HEK293T (cell line): ENCODE data around the gene TEKT5.

Experiments
- ELF4 ChIP-seq: fragments of 450-650 bp; IDR thresholded peaks from 2 replicates; pipeline ENCODE4 v1.6.1; 2017; ENCODE audit warnings: antibody characterized with exemption
- FOXA1 ChIP-seq: fragments of 450-650 bp; IDR thresholded peaks from 2 replicates; pipeline ENCODE4 v1.6.1; 2016; ENCODE audit warnings: mild to moderate bottlenecking
- FOXK2 ChIP-seq: fragments of 450-650 bp; IDR thresholded peaks from 2 replicates; pipeline ENCODE4 v1.6.1; 2016; ENCODE audit warnings: mild to moderate bottlenecking
- FOXM1 ChIP-seq: fragments of 450-650 bp; IDR thresholded peaks from 2 replicates; pipeline ENCODE4 v1.6.1; 2017; ENCODE audit warnings: mild to moderate bottlenecking, borderline replicate concordance
- SP1 ChIP-seq: fragments of 450-650 bp; IDR thresholded peaks from 2 replicates; pipeline ENCODE4 v1.6.1; 2017
- SUZ12 ChIP-seq: fragments of 450-650 bp; IDR thresholded peaks from 2 replicates; pipeline ENCODE4 v1.6.1; 2016; ENCODE audit warnings: mild to moderate bottlenecking
- TARDBP ChIP-seq: fragments of 450-650 bp; IDR thresholded peaks from 2 replicates; pipeline ENCODE4 v1.6.1; 2016

- TF ChIP-seq ELF4 (no peak), FOXM1 (no peak), SP1 (no peak), TARDBP (no peak), FOXK2 (no peak), SUZ12 (no peak), FOXA1 (no peak)
Measured at GRCh38 chr16:10590342-10590741, 104.4 kb downstream of the TEKT5 start.
